Gastrocnemius medialis (tissue), 4 donors: ENCODE data around the gene NET1. TPM values are rescaled to one million over a fixed set of nuclear protein-coding genes. Genes with fewer than 3 reads are reported as not detected.

Experiments
- ATAC-seq, 2 donors: fragments of 150-250 bp; one replicate each; pipeline ENCODE4 v1.9.1; 2016
- DNase-seq, 2 donors: peaks; one replicate each; pipeline ENCODE4 v3.0.0-alpha.2; 2019
- H3K27ac ChIP-seq, 4 donors: fragments of 200-600 bp; sonication (generic); 1 replicate in 1 of 4; 2 replicates in 3 of 4; pipeline ENCODE4 v1.5.1; 2016 to 2018; ENCODE audit warnings: mild to moderate bottlenecking in 2 of 4, moderate library complexity in 1 of 4
- H3K27me3 ChIP-seq, 3 donors: fragments of 200-600 bp; sonication (generic) in 2 of 3; 1 replicate in 1 of 3; 2 replicates in 2 of 3; pipeline versions ENCODE4 v1.5.1 to v1.6.0; 2016 to 2019; ENCODE audit warnings: mild to moderate bottlenecking in 1 of 3, moderate library complexity in 1 of 3
- H3K36me3 ChIP-seq, 2 donors: fragments of 200-600 bp; sonication (generic) in 1 of 2; one replicate each; pipeline ENCODE4 v1.5.1; 2017 to 2018
- H3K4me1 ChIP-seq, 2 donors: fragments of 200-600 bp; sonication (generic) in 1 of 2; one replicate each; pipeline ENCODE4 v1.5.1; 2016 to 2017; ENCODE audit warnings: mild to moderate bottlenecking in 2 of 2
- H3K4me3 ChIP-seq, 4 donors: fragments of 200-600 bp; sonication (generic) in 3 of 4; 1 replicate in 1 of 4; 2 replicates in 3 of 4; pipeline ENCODE4 v1.5.1; 2016 to 2019; ENCODE audit warnings: mild to moderate bottlenecking in 2 of 4
- H3K9me3 ChIP-seq, 3 donors: fragments of 200-600 bp; sonication (generic) in 2 of 3; 1 replicate in 1 of 3; 2 replicates in 2 of 3; pipeline ENCODE4 v1.5.1; 2016 to 2019
- CTCF ChIP-seq, 5 experiments: fragments of 450-650 bp in 3 of 5; fragments of 200-600 bp in 2 of 5; sonication (generic) in 2 of 5; IDR thresholded peaks in 4 of 5; conservative IDR thresholded peaks in 1 of 5; 1 replicate in 4 of 5; 2 replicates in 1 of 5; pipeline ENCODE4 v1.5.1; 2016 to 2019; ENCODE audit warnings: antibody characterized with exemption in 5 of 5, mild to moderate bottlenecking in 3 of 5, moderate library complexity in 3 of 5
- POLR2A ChIP-seq, 2 donors: fragments of 450-650 bp; IDR thresholded peaks; one replicate each; pipeline ENCODE4 v1.6.1; 2017; ENCODE audit warnings: antibody characterized with exemption in 2 of 2, mild to moderate bottlenecking in 2 of 2, moderate library complexity in 2 of 2
- in situ Hi-C, 4 donors: fragments of 200-750 bp; cut with MboI; loops; one replicate each; pipeline versions ENCODE4 v1.15.0 to v1.8.0; 2017; ENCODE audit warnings: low sequenced_read_pairs in 4 of 4
- intact Hi-C: fragments of 100-400 bp; cut with DNase I; formaldehyde crosslinking; loops from one replicate; pipeline ENCODE4 v1.15.1; 2023; ENCODE audit warnings: low total_unique reads
- total RNA-seq, 4 donors: library from RNA; depleted of rRNA; stranded (reverse); fragments of >200 nt; gene quantifications; one replicate each; pipeline versions ENCODE4 v1.1.0 to v1.2.3, GENCODE V29; 2016

NET1 gene
- total RNA-seq, 4 donors from 2014 or later = 19.8 to 76.4 (median 36.3) TPM

- TF ChIP-seq POLR2A (IDR thresholded peaks at IDR 0.05) = no peak
- no peak for TF ChIP-seq CTCF (IDR thresholded peaks at IDR 0.05 in 4 of 5, conservative IDR thresholded peaks at IDR 0.05 in 1 of 5)
- H3K27ac ChIP-seq = no peak overlapping the region
- intact Hi-C loops = no loop called here
- in situ Hi-C loops = no loop called here
- ATAC-seq (no peak), DNase-seq (no peak)
- no peaks in the 10 kb centered on the region for H3K4me1 ChIP-seq
- no peak overlapping the region for H3K4me3 ChIP-seq
- no peaks in the 10 kb centered on the region for H3K9me3 ChIP-seq
- H3K36me3 ChIP-seq = no peaks in the 10 kb centered on the region
- H3K27me3 ChIP-seq = no peaks in the 10 kb centered on the region
Measured at GRCh38 chr10:5492929-5493576, 80.7 kb downstream of the NET1 start.

- no peak overlapping the region for H3K4me3 ChIP-seq
- in situ Hi-C loops = no loop called here
- ATAC-seq = no peak
Measured at GRCh38 chr10:5493691-5494090, 81.3 kb downstream of the NET1 start.

GRCh38 chr10:5494611-5495010 is 82.3 kb downstream of the NET1 start:
- Histone ChIP-seq H3K9me3 (no peaks in the 10 kb centered on the region), H3K4me3 (no peak overlapping the region), H3K27me3 (no peaks in the 10 kb centered on the region), H3K4me1 (no peaks in the 10 kb centered on the region), H3K27ac (no peak overlapping the region), H3K36me3 (no peaks in the 10 kb centered on the region)
- intact Hi-C loops (no loop called here), in situ Hi-C loops (no loop called here)
- DNase-seq (no peak), ATAC-seq (no peak)
- TF ChIP-seq POLR2A (IDR thresholded peaks at IDR 0.05) (no peak), CTCF (IDR thresholded peaks at IDR 0.05 in 4 of 5, conservative IDR thresholded peaks at IDR 0.05 in 1 of 5) (no peak)

More at GRCh38 chr10:5493691-5494090, 81.3 kb downstream of the NET1 start:
- H3K27me3 ChIP-seq = no peaks in the 10 kb centered on the region
- no peaks in the 10 kb centered on the region for H3K36me3 ChIP-seq
- H3K9me3 ChIP-seq = no peaks in the 10 kb centered on the region
- TF ChIP-seq POLR2A (IDR thresholded peaks at IDR 0.05) = no peak
- no peak for TF ChIP-seq CTCF (IDR thresholded peaks at IDR 0.05 in 4 of 5, conservative IDR thresholded peaks at IDR 0.05 in 1 of 5)
- H3K4me1 ChIP-seq = no peaks in the 10 kb centered on the region
- intact Hi-C loops = no loop called here
- no peak for DNase-seq
- H3K27ac ChIP-seq = no peak overlapping the region

- DNase-seq = no peak
- H3K4me3 ChIP-seq = no peak overlapping the region
- intact Hi-C loops = no loop called here
- no peaks in the 10 kb centered on the region for H3K9me3 ChIP-seq
- in situ Hi-C loops = no loop called here
- no peaks in the 10 kb centered on the region for H3K27me3 ChIP-seq
- TF ChIP-seq POLR2A (IDR thresholded peaks at IDR 0.05) (no peak), CTCF (IDR thresholded peaks at IDR 0.05 in 4 of 5, conservative IDR thresholded peaks at IDR 0.05 in 1 of 5) (no peak)
- ATAC-seq = no peak
- H3K36me3 ChIP-seq = no peaks in the 10 kb centered on the region
- H3K4me1 ChIP-seq = no peaks in the 10 kb centered on the region
- H3K27ac ChIP-seq = no peak overlapping the region
Measured at GRCh38 chr10:5496261-5497250, 84.2 kb downstream of the NET1 start.
